HG02970 (cell line): Measurements from ENCODE around the gene MAMDC4.
"Not testable (repeated sequence)": the region's sequence is repeated elsewhere in the genome, so short reads cannot be mapped to it uniquely, and the experiment has no call there.

Experiments
- ATAC-seq: cut with Tn5 transposase; IDR thresholded peaks from one replicate; pipeline ENCODE4 v1.9.1; 2021; ENCODE audit warnings: mild to moderate bottlenecking, moderate library complexity, moderate number of reproducible peaks; ENCODE audit not compliant: unreplicated experiment, low FRiP score

Gene MAMDC4

DNA sequence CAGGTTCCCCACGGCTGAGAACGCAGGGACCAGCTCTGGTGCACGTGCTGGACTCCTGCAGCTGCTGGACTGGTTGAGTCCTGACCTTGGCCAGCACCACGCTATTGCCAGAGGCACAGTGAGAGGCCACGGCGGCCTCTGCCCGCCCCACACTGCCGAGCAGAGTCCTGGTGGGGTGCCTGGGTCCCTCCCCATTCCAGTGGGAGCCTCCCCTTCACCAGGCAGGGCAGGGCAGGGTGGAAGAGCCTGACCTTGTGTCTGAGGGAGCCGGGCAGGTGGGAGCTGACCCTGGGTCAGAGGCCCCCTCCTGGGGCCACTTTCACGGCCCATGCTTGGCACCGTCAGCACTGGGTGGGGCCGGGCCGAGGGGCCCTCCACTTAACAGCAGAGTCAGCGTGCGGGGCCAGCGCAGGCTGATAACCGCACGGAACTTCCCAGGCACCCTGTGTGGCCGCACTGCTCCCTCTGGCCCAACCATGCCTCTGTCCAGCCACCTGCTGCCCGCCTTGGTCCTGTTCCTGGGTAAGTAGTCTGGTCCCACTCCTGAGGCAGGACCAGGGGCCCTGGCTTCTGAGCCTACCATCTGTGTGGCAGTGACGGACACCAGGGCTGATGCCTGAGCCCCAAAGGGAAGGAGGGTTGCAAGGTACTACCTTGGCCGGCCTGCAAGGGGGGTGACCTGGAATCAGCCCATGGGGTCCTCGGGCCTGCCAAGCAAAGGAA, at the start of gene MAMDC4:
TSS of gene MAMDC4 (plus strand) at position 406 of the 723 bp plus-strand sequence. CDS start at position 477, 71 bp downstream.
- no peak for ATAC-seq

DNA sequence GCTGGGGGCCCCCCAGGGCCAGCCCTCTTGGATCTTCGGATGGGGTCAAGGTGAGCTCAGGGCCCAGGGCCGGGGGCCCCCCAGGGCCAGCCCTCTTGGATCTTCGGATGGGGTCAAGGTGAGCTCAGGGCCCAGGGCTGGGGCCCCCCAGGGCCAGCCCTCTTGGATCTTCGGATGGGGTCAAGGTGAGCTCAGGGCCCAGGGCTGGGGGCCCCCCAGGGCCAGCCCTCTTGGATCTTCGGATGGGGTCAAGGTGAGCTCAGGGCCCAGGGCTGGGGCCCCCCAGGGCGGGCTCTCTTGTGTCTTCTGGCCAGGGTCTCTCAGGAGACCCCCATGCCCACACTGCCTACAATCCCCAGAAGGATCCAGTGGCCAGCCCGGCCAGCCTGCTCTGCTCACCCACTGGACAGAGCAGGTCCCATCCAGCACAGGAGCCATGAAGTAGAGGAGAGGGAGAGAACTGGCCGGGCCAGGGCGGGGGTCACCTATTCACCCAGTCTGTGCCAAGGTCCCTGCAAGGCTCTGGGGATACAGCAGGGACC, 49.1 kb upstream of the MAMDC4 start:
- not testable (repeated sequence) for ATAC-seq

DNA sequence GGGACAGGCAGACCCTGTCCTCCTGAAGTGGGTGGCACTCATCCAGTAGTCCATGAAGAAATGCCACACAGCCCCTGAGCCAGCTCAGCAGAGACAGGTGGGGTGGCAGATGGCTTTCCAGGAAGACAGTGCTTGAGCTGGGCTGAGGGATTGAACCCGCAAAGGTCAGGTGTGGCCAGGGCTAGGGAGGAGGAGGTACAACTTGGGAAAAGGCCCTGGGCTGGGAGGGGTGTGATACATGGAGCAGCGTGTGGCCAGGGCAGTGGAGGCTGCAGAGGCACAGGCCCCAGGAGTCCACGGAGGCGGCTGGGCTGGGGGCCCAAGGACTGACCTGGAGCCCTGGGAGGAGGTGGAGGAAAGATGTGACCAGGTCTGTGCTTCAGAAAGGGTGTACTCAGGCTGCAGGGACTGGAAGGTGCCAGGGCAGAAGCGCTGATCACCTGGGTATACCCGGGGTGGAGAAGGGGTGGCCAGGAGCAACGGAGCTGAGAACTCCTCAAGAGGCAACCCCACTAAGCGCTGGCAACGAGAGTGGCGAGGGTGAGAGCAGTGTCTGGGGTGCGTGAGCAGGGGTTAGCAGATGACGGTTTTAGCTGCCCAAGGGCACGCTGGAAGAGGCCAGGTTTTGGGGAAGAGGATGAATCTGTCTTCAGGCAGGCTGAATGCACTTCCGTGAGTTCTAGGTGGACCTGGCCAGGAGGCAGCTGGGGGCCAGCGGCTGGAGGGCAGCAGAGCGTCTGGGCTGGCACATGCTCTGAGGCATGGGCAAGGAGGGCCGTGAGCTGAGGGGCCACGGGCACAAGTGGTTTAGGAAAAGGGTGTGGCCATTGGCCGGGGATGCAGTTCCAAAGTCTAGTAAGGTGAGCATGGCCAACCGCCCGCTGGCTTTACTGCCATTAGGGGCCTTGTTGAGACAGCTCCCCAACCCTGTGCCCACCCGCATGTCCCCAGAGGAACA, 48.3 kb upstream of the MAMDC4 start:
- no peak for ATAC-seq

DNA sequence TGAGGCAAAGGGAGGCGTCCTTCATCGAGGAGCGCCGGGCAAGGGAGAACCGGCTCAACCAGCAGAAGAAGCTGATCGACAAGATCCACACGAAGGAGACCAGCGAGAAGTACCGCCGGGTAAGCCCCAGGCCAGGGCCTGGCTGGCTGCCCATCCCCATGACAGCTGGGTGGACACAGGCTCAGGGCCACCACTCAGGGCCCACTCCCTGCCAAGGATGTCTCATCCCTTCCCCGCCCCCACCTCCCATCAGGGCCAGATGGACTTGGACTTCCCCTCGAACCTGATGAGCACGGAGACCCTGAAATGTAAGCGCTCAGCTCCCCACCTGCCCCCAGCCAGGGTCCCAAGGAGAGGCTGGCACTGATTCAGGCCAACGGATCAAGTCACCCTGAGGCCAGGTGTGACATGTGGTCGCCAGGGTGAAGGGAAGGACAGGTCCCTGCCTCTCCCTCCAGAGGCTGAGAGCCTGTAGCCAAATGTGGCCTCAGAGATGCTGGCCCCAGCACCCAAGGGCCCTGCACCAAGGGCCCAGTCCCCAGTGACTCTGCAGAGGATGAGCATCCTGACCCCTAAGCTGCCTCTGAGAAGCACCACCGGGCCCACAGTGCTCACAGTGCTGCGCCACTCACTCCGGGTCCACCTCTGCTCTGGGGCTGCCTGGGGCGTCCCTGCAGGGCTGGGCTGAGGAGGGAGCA, 47.5 kb upstream of the MAMDC4 start:
- ATAC-seq: no peak

DNA sequence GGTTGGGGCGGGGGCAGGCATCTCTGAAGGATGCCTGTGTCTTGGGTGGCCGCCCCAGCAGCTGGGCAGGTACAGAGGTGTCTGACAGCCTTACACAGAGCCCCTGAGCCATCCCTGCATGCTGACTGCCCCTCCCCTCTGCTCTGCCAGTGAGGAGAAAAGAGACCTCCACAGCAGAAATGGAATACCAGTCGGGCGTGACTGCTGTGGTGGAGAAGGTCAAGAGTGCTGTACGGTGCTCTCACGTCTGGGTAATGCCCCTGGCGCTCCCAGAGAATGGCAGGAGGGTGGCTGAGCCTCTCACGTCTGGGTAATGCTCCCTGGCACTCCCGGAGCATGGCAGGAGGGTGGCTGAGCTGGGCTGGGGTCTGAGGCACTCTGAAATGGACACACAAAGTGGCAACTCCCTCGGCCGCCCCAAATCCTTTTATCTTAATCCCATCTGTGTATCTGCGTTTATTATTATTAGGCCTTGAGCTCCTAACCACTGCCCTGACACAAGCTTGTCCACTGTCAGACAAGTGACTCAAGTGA, 46.9 kb upstream of the MAMDC4 start:
- ATAC-seq: no peak

DNA sequence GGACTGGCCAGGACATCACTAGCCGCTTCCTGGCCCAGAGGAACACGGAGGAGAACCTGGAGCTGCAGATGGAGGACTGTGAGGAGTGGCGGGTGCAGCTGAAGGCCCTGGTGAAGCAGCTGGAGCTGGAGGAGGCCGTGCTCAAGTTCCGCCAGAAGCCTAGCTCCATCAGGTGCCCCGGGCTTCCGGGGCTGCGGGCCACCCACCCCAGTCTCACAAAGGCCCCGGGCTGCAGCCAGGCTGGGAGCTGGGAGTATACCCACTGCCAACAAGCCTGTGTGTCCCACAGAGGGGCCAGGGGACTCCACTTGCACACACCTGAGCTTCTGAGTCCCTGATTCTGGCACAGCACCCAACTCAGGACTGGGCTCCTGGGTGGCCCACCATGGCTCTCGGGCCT, 46.1 kb upstream of the MAMDC4 start:
- no peak for ATAC-seq

DNA sequence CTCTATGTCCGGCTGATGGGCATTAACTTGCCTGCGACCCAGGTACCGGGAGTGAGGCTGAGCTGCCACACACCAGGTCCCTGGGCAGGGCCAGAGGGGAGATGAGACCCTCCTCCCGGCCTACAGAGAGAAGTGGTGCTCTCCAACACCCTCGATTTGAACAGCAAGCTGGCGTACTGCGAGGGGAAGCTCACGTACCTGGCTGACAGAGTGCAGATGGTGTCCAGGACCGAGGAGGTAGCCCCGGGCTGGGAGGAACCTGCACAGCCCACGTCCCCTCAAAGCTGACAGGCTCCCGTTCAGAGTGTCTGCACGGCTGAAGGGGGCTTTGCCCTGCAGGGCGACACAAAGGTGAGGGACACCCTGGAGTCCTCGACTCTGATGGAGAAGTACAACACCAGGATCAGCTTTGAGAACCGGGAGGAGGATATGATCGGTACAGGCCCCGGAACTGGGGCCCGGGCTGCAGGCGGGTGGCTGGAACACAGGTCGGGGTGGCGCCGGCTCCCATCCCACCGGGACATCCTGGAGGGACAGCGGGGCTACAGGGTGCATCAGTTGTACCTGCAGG, 45.4 kb upstream of the MAMDC4 start:
- no peak for ATAC-seq

DNA sequence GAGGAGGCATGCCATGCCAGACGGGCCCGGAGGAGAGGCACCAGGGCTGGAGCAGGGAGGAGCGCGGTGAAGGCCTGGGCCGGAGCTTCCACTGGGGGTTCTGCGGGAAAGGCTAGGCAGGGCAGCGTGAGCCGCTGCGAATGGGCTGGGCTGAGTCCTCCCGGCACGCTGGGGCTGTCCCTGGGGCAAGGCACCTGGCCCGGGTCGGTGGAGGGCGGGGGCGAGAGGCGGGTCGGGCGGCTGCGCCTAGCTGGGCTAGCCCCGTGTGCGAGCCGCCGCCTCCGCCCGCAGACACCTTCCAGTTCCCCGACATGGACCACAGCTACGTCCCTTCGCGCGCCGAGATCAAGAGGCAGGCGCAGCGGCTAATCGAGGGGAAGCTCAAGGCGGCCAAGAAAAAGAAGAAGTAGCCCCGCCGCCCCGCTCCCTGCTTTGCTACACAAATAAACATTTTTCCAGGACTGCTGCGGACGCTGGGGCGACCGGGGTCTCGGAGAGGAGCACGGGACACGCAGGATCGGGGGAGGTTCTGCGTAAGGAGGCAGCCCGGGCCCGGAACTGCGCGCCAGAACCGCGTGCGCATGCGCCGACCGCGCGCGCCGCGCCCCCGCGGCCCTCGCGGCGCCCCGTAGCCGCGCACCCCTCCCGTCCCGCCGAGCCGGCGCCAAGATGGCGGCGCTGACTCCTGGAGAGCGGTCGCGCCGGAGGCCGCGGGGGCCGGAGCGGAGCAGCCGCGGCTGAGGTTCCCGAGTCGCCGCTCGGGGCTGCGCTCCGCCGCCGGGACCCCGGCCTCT, 44.7 kb upstream of the MAMDC4 start, which contains the start of gene RABL6:
TSS of gene RABL6 (plus strand) at position 668 of the 794 bp plus-strand sequence. CDS start 249 bp downstream, outside the sequence.
- ATAC-seq: peak; percentile 72

DNA sequence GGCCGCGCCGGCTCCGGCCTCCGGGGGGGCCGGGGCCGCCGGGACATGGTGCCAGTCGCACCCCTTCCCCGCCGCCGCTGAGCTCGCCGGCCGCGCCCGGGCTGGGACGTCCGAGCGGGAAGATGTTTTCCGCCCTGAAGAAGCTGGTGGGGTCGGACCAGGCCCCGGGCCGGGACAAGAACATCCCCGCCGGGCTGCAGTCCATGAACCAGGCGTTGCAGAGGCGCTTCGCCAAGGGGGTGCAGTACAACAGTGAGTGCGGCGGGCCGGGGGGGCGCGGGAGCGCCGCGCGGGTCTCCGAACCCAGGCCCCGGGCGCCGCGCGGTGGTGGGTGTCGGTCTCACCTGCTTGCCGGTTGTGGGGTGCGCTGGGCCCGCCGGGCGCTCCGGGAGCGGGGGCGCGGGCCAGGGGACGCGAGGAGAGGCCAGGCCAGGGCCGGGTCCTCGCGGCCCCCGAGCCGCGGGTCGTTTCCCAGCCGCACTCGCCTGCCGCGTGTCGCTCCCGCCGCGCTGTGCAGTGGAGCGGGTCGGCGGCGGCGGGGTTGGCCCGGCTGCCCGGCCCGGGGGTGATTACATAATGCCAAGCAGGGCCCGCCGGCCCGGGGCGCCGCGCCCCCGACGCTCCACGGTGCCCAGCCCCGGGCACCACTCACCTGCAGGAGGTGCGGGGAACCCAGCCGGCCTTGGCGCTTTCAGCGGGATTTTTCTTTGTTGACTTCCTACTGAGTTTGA, 43.9 kb upstream of the MAMDC4 start:
- peak; percentile 37 for ATAC-seq

DNA sequence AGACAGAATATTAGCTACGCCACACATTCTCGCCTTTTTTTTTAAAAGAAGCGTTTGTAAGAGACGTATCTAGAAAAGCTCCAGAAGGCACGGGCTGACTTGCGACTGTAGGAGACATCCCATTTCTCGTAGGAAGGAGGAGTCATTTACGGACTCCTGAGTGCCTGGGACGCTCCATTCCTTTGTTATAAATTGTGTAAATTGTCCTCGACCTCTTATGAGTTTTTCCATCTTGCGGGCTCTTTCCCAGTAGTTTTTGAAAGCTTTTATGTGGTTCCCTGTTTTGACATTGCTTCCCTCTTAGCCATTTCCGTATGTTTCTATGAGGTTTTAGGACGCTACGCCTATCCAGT, 43.4 kb upstream of the MAMDC4 start:
- ATAC-seq: no peak

DNA sequence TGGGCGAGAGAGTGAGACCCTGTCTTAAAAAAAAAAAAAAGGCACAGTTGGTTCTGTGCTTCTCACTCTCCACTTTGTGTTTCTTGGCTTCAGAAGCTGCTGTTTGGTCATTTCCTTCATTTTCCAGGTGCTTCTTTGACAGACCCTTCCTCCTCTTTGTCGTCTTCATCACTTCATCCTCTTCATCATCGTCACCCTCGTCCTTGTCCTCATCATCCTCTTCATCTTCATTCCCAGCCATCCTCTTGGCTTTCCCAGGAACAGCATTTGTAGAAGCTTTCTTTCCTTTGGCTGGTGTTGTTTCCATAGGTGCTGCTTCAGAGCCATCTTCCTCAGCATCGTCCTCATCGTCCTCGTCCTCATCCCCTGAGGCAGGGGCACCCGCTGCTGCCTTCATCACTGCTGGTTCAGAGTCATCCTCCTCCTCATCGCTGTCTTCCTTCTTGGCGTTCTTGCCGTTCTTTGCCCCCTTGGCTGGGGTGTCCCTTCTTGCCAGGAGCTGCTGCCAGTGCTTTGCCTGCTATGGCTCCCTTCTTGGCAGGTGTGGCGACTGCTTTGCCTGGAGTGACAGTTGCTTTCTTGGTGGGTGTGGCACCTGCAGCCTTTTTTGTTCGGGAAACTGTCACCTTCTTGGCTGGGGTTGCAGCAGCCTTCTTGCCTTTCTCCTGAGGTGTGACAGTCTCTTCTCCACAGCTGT, 37.3 kb upstream of the MAMDC4 start:
- no peak for ATAC-seq

DNA sequence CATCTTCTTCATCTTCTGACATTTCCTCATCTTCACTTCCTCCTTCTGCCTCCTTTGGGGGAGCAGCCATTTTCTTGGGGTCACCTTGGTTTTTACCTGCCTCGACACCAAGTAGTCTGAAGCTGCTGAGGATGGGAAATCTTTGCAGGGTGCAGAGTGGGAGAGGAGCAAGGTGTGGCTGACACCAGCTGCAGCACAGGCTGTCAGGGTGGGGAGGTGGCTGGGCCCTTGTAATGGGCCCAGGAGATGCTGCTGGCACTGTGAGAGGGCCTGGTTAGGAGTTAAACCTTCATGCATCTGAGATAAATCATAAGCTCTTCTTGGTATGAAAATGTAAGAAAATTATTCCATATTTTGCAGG, 36.7 kb upstream of the MAMDC4 start:
- no peak for ATAC-seq

DNA sequence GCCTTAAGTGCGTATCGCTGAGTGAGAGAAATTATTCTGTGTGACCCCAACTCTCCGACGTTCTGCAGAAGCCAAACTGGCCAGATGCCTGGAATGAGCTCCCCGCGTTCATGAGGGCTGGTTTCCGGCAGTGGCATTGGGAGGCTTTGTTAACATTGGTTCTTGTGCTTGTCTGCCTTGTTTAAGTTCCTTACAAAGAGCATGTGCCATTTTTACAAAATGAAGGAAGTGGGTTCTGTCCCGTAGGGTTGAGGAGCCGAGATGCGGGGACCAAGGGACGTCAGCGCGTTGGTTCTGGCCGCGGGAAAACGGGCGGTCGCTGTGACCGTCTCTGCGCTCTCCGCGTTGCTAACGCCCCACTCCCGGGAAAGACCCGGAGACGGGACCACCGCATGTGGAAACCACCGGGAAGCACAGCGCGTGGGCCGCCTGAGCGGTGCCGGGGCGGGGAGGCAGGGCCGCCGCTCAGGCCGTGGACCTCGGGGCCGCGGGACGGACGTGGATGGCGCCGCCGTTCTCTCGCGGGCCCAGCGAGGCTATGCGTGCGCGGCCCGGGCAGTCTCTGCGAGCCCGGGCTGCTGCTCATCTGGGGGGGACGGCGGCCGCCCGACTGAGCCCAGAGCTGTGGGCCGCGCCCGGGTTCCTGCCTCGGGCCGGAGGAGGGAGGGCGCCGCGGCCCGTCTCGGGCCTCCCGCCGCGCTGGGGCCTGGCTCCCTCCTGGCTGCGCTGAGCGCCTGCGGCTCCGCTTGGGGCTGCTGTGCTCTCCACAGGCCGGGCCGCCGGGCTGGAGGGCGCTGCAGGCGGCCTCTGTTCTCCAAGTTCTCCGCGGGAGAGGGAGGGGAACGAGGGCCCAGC, 30.9 kb upstream of the MAMDC4 start:
- ATAC-seq: no peak

DNA sequence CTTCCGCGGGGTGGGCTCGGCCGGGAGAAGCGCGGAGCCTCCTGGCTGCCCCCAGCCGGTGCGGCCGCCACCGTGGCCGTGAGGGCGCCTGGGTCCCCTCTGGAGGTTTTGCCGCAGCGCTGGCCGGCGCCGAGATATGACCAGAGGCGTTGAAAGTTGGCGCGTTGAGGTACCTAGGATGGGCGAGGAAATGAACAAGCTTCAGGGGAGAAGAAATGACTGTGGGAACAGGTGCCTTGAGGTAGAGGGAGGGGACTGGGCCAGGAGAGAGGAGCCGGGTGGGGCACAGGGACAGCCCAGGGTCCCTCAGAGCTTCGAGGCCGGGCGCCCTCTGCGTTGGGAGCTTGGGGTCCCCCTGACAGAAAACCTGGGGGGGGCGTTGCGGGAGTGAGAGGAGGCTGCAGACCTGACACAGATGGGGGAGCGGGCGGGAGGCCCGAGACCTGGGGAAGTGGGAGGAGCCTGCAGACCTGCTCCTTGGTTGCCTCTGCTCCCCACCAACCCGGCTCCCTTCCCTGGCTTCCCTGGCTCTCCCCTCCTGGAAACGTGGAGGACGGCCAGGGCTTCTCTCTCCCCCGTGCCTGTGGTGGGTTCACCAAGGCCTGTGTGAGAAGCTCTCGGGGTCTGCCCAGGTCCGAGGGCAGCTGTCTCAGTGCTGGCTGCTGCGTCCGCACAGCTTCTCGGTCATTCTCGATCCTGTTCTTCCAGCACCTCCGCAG, 30.2 kb upstream of the MAMDC4 start:
- no peak for ATAC-seq

DNA sequence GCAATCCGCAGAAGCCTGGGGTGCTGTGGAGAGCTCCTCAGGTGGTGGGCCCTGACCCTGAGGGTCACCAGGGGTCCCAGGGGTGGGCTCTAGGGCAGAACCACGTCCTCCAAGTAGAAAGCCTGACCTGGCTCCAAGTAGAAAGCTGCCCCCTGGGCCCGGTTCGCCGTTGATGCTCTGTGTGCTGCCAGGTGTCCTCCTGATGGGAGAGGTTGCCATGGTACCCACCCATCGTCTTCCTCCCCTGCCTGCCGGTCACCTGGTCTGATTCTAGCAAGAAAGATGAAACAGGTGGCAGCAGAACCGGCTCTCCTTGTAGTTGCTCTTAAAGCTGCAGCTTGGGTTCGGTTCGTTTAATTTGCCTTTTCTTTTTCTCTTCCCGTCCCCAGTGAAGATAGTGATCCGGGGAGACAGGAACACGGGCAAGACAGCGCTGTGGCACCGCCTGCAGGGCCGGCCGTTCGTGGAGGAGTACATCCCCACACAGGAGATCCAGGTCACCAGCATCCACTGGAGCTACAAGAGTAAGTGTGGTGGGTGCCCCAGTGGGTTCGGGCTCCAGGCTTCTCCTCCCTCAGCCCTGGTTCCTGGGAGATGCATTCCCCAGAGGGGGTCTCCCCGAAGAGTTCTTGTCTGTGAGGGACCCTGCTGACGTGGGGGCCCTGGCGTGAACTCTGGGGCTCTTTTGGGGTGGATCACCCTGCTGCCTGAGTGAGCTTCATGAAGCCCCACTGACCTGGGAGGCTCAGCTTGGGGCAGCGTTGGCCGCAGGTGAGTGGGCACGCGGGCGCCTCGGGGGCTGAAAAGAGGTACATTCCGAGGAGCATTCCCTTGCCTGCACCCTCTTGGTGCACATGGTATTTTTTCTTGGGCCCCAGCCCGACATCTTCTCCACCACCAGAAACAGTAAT, 28.8 kb upstream of the MAMDC4 start:
- no peak for ATAC-seq
